Osteoblast (primary cell): ENCODE results near the gene EYS. TPM values are rescaled to one million over a fixed set of nuclear protein-coding genes. Genes with fewer than 3 reads are reported as not detected.

Experiments used
- DNase-seq: peaks from one replicate; pipeline ENCODE4 v3.0.0; 2011; ENCODE audit warnings: low spot score, mixed read lengths; ENCODE audit not compliant: insufficient read length; ENCODE audit errors: missing footprints
- H2AFZ ChIP-seq: 2 replicates; pipeline ENCODE4 v1.6.0; 2011; ENCODE audit warnings: mild to moderate bottlenecking, low read length
- H3K27ac ChIP-seq: 2 replicates; pipeline ENCODE4 v1.5.1; 2011; ENCODE audit warnings: mild to moderate bottlenecking, low read depth, low read length, moderate library complexity
- H3K27me3 ChIP-seq: 2 replicates; pipeline ENCODE4 v1.6.0; 2012; ENCODE audit warnings: mild to moderate bottlenecking, control low read depth, inconsistent platforms, low read length, moderate library complexity; ENCODE audit not compliant: insufficient read depth
- H3K36me3 ChIP-seq: 2 replicates; pipeline ENCODE4 v1.5.1; 2011; ENCODE audit warnings: mild to moderate bottlenecking, low read length, control low read depth, moderate library complexity; ENCODE audit not compliant: insufficient read depth
- H3K4me1 ChIP-seq: 2 replicates; pipeline ENCODE4 v1.5.1; 2011; ENCODE audit warnings: mild to moderate bottlenecking, low read length, control low read depth, moderate library complexity; ENCODE audit not compliant: insufficient read depth
- H3K4me2 ChIP-seq: 2 replicates; pipeline ENCODE4 v1.6.0; 2011; ENCODE audit warnings: mild to moderate bottlenecking, low read length; ENCODE audit not compliant: insufficient read depth
- H3K4me3 ChIP-seq: fragments of 200-600 bp; sonication (generic); 3 replicates; pipeline ENCODE4 v1.5.1; 2012; ENCODE audit warnings: mild to moderate bottlenecking, low read length, inconsistent platforms; ENCODE audit not compliant: insufficient read depth
- H3K79me2 ChIP-seq: 2 replicates; pipeline ENCODE4 v1.6.0; 2012; ENCODE audit warnings: mild to moderate bottlenecking, low read length, control low read depth, inconsistent platforms; ENCODE audit not compliant: insufficient read depth
- H3K9me3 ChIP-seq: 2 replicates; pipeline ENCODE4 v1.5.1; 2011; ENCODE audit warnings: low read depth, low read length, control low read depth
- H4K20me1 ChIP-seq: 2 replicates; pipeline ENCODE4 v1.6.0; 2012; ENCODE audit warnings: mild to moderate bottlenecking, low read length, control low read depth; ENCODE audit not compliant: insufficient read depth
- CTCF ChIP-seq: IDR thresholded peaks from 2 replicates; pipeline ENCODE4 v1.5.1; 2011; ENCODE audit warnings: mild to moderate bottlenecking, low read depth, low read length, moderate library complexity; ENCODE audit errors: extremely low read depth
- total RNA-seq: library from RNA; depleted of rRNA; stranded (reverse); fragments of >200 nt; gene quantifications from 2 replicates; pipeline ENCODE4 v1.2.3, GENCODE V29; 2012

EYS gene
- total RNA-seq, 1 donor = under 0.01 TPM

- Histone ChIP-seq H3K27ac (no peak overlapping the region), H3K27me3 (no peaks in the 10 kb centered on the region), H3K36me3 (no peaks in the 10 kb centered on the region), H4K20me1 (no peaks in the 10 kb centered on the region), H3K9me3 (no peaks in the 10 kb centered on the region), H3K4me2 (no peak overlapping the region), H3K4me3 (no peak overlapping the region), H2AFZ (no peak overlapping the region), H3K4me1 (no peaks in the 10 kb centered on the region), H3K79me2 (no peaks in the 10 kb centered on the region)
- DNase-seq = no peak
- no peak for TF ChIP-seq CTCF
These were observed 1521.4 kb downstream of the EYS start for GRCh38 chr6:64185621-64186020.

- Histone ChIP-seq H2AFZ (no peak overlapping the region), H3K27ac (no peak overlapping the region), H4K20me1 (no peaks in the 10 kb centered on the region), H3K4me1 (no peaks in the 10 kb centered on the region), H3K27me3 (no peaks in the 10 kb centered on the region), H3K4me2 (no peak overlapping the region), H3K79me2 (no peaks in the 10 kb centered on the region), H3K9me3 (peaks cover 4% of the 10 kb centered on the region), H3K4me3 (no peak overlapping the region), H3K36me3 (no peaks in the 10 kb centered on the region)
- no peak for DNase-seq
- TF ChIP-seq CTCF = no peak
These were observed 1531.7 kb downstream of the EYS start for GRCh38 chr6:64175296-64175695.

- TF ChIP-seq CTCF = no peak
- no peak overlapping the region for H3K27ac ChIP-seq
These were observed 1536.7 kb downstream of the EYS start for GRCh38 chr6:64170316-64170715.

GRCh38 chr6:64160486-64160885 is 1546.5 kb downstream of the EYS start:
- Histone ChIP-seq H3K79me2 (no peaks in the 10 kb centered on the region), H4K20me1 (no peaks in the 10 kb centered on the region), H3K36me3 (no peaks in the 10 kb centered on the region), H3K4me3 (no peak overlapping the region), H3K4me2 (no peak overlapping the region), H3K27me3 (no peaks in the 10 kb centered on the region), H2AFZ (no peak overlapping the region), H3K9me3 (peaks cover 2% of the 10 kb centered on the region), H3K4me1 (no peaks in the 10 kb centered on the region), H3K27ac (no peak overlapping the region)
- no peak for DNase-seq
- no peak for TF ChIP-seq CTCF

More at GRCh38 chr6:64170316-64170715, 1536.7 kb downstream of the EYS start:
- no peaks in the 10 kb centered on the region for H4K20me1 ChIP-seq
- H3K27me3 ChIP-seq = no peaks in the 10 kb centered on the region
- no peak for DNase-seq
- no peaks in the 10 kb centered on the region for H3K79me2 ChIP-seq
- no peak overlapping the region for H3K4me3 ChIP-seq
- H3K4me2 ChIP-seq = no peak overlapping the region
- H3K9me3 ChIP-seq = no peaks in the 10 kb centered on the region
- no peak overlapping the region for H2AFZ ChIP-seq
- no peaks in the 10 kb centered on the region for H3K36me3 ChIP-seq
- no peaks in the 10 kb centered on the region for H3K4me1 ChIP-seq
